T-helper 2 cell (primary cell): ENCODE results near the gene NRDC.
"Not testable (repeated sequence)": the region's sequence is repeated elsewhere in the genome, so short reads cannot be mapped to it uniquely, and the experiment has no call there.

ENCODE experiments used
- DNase-seq, 5 experiments: peaks; one replicate each; pipeline versions ENCODE4 v3.0.0 to v3.0.0-alpha.2; 2012 to 2022

NRDC gene

DNA sequence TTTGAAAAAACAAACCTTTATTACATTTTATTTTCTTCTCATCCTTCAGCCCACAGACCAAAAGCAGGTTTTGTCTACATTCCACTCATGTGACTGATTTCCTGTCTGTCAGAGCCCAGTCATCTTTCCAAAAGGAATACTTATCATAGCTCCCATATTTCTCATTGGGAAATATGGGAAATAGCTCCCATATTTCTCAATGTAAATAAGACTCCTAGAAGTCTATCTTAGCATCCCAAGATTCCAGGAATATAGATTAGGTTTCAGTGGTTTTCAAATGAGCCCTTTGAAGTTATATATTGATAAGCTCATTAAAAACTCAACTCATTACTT lies 19.1 kb upstream of the NRDC start:
- no peak for DNase-seq

DNA sequence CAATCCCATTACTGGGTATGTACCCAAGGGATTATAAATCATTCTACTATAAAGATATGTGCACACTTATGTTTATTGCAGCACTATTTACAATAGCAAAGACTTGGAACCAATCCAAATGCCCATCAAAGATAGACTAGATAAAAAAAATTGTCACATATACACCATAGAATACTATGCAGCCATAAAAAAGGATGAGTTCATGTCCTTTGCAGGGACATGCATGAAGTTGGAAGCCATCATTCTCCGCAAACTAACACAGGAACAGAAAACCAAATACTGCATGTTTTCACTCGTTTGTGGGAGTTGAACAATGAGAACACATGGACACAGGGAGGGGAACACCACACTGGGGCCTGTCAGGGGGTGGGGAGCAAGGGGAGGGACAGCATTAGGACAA lies 16.2 kb upstream of the NRDC start:
- not testable (repeated sequence) for DNase-seq

DNA sequence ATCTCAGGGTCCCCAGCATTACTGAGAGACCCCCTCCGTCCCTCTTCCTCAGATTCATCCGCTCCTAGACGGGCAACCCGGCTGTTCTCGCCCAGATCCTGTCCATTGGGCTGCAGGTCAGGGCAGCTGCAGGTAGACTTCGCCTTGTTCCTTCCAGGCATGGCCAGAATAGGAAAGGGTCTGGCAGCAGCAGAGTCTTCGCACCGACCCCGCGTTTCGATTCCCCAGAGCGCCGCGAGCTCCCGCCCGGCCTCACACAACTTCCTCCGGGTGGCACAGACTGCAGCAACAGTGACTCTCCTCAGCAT lies 265 bp downstream of the NRDC start:
- DNase-seq, result no peak

DNA sequence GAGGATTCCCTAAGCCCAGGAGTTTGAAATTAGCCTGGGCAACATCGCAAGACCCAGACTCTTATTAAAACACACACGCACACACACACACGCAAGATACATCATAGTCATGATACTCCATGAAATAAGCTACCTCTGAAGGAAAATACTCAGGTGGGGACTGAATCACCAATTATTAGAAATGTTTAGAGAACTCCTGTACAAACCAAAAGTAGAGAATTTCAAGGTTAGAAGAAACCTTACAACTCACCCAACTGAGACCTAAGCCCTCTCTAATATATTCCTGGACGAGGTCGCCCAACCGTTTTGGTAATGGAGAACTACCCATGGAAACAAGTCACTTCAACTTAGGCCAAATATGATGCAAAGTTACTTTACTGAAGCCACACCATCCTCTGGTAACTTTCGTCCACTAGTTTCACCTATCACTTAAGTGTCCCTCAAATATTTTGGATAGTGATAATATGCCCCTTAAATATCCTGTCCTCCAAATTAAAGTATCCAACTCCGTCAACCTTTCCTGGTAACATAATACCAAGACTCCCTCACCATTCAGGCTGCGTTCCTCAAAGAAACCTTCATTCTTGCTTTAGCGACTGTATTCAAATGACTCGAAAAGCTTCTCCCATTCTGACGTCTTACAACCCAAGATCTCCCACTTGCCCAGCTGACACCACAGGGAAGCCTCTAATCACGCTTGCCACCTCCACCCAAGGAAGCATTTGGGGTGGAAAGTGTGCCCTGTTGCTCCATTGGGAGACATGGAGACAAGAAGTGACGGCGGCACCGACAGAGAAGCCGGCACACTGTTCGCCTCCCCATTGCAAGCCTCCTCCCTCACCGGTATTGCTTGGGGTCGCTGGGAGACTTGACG lies 856 bp downstream of the NRDC start:
- peak in 1 of 5 experiments; percentile 23 for DNase-seq

DNA sequence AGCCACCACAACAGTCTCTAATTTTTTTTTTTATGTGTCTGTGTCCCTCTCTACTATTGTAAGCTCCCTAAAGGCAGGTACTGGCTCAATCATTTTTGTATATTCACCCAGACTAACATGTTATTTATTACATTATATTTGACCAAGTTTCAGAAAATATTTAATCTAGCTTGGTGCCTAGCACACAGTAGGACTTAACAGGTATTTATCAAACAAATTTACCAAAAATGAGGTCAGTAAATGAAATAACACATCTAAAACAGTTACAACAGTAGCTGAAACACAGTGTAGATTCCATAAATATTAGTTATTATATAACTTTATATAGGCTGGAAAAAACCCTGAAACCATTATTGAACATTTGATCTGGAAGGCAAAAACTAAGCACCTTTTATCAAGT lies 2.7 kb downstream of the NRDC start:
- DNase-seq, result no peak

DNA sequence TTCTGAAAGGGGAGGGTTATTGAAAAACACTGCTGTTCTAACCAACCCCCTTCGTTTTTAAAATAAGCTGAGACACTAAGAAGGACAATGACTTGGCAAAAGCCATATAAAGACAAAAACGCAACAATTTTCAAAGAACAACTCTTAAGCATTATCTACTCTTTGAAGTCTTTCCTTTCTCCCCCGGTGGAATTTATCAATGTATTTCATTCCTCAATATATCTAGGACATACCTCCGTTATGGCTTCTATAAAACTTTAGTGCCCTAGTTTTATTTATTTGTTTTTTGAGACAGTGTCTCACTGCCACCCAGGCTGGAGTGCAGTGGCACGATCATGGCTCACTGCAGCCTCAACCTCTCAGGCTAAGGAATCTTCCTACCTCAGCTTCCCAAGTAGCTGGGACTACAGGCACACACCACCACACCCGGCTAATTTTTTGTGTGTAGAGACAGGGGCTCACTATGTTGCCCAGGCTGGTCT lies 3.2 kb downstream of the NRDC start:
- no peak for DNase-seq

DNA sequence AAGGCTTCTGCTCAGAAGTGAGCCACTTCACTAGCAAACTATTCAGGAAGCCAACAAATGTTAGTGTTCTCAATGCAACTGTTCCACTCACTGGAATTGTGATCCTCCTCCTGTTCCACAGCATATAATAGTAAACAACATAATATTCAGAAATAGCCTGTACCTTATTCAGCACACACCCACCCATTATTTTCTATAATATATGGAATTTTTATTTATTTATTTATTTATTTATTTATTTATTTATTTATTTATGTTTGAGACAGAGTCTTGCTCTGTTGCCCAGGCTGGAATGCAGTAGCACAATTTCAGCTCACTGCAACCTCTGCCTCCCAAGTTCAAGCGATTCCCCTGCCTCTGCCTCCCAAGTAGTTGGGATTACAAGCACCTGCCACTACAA lies 5.3 kb downstream of the NRDC start:
- DNase-seq, result not testable (repeated sequence)

DNA sequence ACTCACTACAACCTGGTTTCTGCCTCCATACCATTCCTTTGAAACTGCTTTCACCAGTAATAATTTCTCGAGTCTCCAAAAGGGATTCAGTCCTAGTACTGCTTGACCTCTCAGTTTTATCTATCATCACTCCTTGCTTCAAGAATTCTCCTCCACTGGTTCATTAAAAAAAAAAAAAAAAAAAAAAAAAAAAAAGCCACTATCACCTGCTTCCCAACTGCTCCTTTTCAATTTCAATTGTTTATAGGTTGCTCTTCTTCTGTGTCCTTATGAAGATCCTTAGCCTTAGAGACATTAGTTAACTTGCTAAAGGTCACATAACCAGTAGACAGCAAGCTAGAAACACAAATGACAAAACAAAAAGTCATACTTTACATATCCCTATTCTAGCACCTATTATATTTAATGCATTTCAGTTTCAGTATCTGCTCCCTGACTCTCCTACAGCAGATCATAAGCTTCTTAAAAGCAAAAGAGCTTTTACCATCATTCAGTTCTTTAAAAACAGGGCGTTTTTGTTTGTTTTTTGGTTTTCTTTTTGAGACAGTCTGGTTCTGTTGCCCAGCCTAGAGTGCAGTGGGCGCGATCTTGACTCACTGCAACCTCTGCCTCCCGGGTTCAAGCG lies 7.1 kb downstream of the NRDC start:
- DNase-seq, result no peak

DNA sequence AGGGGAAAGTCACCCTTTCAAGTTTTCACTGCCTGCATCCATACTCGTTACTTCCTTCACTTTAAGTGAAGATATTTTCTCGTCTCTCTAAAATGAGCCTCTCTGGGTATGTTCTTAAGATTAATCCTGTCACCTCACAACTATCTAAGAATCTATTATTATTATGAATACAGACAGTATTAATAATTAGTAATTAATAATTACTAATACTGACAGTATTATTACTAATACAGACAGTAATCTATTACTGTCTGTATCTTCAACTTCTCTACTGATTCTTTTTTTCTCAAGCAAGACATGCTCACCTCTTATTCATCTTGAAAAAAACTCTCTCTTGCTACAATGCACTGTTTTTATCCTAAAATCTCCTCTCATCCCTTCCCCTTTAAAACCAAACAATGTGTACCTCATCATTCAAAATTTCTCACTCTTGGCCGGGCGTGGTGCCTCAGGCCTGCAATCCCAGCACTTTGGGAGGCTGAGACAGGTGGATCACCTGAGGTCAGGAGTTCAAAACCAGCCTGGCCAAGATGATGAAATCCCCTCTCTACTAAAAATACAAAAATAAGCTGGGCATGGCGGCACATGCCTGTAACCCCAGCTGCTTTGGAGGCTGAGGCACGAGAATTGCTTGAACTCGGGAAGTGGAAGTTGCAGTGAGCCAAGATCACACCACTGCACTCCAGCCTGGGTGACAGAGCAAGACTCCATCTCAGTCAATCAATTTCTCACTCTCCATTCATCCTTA lies 7.8 kb downstream of the NRDC start:
- DNase-seq, result no peak

DNA sequence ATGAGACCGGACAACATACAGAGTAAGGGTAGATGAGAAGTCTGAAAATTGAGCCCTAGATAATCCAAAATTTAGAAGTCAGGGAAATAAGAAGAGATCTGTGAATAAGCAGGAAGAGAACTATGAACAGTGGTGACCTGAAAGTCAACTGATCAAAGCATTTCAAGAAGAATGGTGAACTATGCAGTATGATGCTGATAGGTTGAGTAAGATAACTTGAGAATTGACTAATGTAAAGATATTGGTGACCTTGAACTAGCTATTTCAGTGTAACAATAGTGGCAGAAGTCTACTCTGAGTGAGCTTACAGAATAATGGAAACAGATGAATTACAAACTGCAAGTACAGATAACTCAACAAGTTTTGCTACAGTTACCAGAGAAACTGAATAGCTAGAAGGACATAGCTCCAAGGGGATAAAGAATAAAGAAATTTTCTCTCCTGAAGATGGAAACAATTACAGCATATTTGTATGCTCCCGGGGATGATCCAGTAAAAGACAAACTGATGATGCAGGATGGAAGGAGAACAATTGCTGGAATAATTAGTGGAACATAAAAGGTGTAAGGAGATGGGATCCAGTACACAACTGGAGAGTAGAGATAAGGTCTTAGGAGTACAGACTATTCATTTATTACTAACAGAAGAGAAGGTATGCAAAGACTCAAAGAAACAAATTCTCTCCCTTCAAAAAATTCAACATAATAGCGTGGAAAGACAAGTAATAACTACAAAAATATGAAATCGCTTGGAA lies 10.9 kb downstream of the NRDC start:
- no peak for DNase-seq

DNA sequence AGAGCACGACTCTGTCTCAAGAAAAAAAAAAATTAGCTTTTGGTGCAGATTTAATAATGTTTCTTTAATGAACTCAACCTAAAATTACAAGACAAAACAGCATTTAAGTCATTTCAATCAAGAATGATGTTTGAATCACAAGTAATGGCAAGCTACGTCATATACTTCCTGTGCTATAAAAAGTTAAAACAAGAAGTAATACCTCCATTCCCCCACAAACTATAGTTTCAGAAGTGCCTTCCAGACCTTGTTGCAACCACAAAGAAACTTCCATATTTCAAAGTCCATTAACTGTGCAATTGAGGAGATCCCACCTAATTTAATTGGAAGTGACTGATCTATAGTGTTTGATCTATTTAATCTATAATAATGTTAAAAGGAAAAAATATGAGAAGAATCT lies 15.1 kb downstream of the NRDC start:
- DNase-seq, result peak in 1 of 5 experiments; percentile 24

DNA sequence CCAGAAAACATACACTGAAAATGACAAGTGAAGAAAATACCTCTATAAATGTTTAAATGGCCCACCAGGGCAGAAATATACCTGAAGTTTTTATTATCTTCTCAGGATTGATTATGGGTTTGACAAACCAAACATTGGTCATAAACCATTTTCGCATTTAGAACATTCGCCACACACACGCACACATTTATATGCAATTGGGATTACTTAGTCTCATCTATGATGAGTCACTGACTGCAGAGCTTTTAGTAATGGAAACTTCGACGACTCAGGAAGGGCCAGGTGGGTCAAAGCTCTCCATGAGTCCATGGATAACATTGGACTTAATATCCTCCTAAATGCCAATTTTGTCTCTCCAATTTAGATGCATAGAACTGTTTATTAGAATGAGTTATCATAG lies 16.9 kb downstream of the NRDC start:
- DNase-seq, result no peak

DNA sequence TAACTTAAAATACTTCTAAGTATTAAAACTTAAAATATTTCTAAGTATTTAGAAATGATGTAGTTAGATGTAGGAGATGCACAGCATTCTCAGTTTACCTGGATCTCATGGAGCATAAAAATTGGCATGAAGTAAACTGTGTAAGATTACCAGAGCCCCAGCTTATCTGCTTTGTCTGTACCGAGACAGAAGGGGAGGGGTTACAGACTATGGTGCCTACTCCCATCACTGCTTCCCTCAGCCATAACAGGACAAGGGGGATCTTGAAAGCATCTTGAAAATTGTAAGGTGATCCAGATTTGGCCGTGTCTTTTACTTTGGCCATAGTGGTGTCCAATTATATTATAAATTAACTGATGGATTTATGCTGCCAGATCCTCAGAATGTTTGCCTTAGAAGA lies 18.8 kb downstream of the NRDC start:
- DNase-seq, result no peak

DNA sequence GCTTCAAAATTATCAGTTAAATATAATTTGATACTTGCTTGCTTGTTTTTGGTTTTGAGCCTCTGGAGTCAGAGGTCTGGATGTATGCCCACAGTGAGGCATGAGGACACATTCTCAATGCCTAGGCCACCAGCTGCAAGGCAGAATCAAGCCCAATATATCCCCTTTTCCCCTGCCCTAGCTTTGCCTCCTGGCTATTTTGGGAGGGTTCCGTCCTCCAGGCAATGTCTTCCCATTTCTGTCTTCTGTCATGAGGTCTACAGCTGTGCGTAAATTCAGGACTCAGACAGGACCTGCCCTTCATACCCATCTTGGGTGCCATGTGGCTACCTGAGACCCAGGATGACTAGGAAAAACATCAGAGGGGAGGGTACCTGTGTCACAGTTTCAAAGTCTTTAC lies 19.2 kb downstream of the NRDC start:
- no peak for DNase-seq

DNA sequence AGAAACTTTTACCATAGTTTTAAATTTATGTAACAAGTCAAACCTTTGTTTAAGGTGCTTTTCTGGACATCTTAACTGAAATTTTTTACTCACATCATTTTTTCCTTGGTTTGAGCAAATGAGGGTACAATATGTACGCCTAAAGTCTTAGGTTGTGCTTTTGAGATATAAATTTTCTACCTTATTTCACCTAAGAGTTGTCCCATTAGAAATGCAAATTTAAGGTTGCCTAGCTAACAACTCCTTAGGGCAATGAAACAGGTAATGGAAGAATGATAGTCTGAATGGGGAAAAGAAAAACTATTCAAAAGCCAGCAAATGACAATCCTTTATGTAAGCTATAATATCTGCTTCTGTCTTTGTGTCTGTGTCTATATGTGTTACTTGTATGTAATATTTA lies 19.6 kb downstream of the NRDC start:
- no peak for DNase-seq

DNA sequence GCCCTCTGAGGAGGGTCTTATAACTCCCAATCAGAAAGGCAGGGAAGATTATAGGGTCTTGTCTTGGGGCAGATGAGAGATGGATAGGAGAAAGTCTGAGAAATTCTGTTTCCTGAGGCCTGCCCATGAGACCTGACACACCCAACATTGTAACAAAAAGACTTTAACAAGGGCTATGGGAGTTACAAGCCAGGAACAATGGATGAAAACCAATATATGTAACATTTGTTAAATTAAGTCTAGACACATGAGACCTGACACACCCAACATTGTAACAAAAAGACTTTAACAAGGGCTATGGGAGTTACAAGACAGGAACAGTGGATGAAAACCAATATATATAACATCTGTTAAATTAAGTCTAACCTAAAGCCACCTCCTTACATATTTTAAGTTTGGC lies 21.8 kb downstream of the NRDC start:
- DNase-seq, result no peak

DNA sequence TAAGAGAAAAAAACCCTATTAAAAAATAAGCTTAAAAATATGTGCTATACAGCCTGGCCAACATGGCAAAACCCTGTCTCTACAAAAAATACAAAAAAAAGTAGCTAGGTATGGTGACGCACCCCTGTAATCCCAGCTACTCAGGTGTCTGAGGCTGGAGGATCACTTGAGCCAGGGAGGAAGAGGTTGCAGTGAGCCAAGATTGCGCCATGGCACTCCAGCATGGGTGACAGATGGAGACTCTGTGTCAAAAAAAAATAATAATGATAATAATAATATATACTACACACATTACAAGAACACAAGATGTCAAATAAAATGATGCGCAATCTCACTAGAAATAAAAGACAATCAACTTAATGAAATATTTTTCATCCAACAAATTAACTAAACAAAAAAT lies 22.9 kb downstream of the NRDC start:
- DNase-seq, result no peak

DNA sequence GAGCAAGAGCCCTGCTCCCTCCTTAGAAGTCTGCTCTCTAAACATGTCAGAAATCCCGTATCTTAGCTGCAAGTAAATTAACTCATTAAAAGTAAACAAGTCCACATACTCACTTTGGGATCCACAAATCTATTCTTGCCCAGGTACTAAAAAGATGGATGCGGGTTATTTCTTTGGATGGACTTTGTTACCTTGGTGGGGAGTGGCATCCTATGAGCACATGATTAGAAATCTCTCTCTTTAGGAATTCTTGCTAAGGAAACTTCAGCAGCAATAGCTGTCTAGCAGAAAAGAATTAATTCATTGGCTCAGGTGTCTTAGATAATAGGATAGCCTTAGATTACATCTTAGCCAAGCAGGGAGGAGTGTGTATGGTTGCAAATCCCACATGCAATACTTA lies 25.2 kb downstream of the NRDC start:
- DNase-seq, result no peak

DNA sequence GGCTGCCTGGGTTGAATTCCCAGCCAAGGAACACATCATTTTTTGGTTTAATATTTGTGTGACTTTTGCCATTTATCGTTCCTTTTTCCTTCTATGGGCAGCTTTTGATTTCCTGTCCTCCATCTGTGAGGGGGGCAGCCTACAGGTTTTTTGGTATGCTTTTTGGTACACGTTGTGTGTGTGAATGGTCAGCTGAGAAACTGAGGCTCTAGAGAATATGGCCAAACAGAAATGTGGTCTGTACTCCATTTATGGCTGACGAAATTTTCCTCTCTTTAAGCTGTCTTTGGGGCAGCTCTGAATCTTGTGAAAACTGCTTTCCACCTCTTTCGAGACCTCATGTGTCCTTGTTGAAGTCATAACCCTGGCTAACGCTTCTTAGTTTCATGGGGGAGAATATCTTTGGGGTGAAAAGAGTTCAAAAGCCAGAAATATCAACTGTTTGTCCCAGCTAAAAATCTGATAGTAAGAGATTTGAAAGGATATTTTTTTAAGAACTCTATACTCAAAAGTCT lies 26.6 kb downstream of the NRDC start:
- no peak for DNase-seq

DNA sequence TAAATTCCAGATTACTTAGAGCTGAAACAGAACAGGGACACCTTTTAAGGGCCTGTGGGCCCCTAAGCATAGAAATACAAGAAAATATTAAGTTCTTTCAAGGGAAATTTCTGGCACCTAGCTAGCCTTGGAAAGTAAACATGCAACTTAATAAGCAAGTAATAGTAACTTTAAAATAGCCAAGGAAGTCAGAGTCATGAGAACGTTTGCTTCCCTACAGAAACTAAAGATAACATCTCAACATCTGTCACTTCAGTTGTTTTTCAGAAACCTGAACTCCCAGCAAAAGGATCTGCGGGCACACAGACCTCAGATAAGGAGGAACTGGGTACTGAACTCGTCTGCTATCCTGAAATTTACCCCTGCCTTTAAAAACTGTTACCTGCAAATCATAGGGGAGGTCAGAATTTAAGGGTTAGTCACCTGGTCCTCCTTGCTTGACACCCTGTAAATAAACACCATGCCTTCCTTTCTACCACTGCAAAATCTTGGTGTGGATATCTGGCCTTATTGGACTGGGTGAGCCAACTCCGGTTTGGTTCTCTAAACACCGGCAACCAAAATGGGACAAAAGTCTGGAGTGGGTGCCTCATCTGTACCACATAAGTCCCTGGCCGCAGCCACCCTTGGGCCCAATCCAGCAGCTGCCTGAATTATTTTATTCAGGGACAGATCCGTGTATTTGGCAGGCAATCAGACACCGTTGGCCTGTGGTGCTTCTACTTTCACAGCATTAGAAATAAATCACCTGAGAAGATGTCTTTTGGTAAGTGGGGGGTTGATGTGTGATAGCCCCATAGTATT lies 27.9 kb downstream of the NRDC start:
- DNase-seq, result no peak

DNA sequence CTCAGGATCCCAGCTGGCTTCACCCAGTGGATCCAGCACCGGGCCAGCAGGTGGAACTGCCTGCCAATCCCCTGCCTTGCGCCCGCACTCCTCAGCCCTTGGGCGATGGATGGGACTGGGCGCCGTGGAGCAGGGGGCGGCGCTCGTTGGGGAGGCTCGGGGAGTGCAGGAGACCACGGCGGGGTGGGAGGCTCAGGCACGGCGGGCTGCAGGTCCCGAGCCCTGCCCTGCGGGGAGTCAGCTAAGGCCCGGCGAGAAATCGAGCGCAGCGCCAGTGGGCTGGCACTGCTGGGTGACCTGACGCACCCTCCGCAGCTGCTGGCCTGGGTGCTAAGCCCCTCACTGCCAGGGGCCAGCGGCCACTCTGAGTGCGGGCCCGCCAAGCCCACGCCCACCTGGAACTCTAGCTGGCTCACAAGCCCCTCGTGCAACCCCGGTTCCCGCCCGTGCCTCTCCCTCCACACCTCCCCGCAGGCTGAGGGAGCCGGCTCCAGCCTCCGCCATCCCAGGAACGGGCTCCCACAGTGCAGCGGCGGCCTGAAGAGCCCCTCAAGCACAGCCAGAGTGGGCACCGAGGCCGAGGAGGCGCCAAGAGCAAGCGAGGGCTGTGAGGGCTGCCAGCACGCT lies 31.1 kb downstream of the NRDC start:
- no peak for DNase-seq

DNA sequence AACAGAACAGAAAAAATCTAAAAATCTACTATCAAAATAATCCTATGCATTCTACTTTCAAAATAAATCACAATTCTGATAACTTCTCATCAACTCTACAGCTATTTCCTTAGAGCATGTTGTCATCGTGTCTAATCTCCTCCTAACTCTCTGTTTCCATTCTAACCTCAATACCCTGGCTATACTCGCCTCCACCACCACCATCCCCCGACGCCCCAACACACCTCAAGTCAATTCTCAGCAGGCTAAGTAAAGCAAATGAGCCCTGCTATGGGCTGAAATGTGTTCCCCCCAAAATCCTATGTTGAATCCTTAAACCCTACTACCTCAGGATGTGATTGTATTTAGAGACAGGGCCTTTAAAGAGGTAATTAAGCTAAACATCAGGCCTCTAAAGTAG lies 34.6 kb downstream of the NRDC start:
- peak in 1 of 5 experiments; percentile 53 for DNase-seq
